Muscle of arm (tissue), 12 donors: ENCODE results near the gene EIF4E1B. TPM values are rescaled to one million over a fixed set of nuclear protein-coding genes. Genes with fewer than 3 reads are reported as not detected.

ENCODE experiments used
- DNase-seq: peaks from one replicate; pipeline ENCODE4 v3.0.0-alpha.2; 2013
- polyA plus RNA-seq, 12 donors: library from polyadenylated mRNA; unstranded; fragments of 120-200 nt; gene quantifications; one replicate each; pipeline ENCODE4 v1.2.1, GENCODE V29; 2013; ENCODE audit not compliant: insufficient read length in 12 of 12

The EIF4E1B gene
- polyA plus RNA-seq, 12 donors = 0.10 TPM; not detected in 11

GRCh38 chr5:176687247-176687646 is 56.8 kb downstream of the EIF4E1B start:
- no peak for DNase-seq

GRCh38 chr5:176687881-176688280 is 57.4 kb downstream of the EIF4E1B start:
- no peak for DNase-seq

DNA sequence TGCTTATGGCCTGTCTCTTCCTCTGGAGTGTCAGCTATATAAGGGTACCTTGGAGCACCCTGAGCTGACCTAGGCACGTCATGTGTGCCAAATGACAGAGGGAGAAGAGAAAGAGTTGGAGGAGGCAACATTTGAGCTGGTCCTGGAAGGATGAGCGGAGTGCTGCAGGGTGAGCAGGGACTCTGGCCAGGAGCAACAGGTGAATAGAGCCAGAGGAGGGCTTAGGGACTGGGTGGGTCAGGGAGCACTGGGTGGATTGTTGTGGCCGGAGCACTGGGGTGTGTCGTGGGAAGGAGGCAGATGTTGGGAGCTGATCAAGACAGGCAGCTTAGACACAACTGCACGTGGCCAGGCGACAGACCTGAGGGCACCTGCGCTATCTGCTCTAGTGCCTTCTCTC is 60.4 kb downstream of the EIF4E1B start:
- no peak for DNase-seq

GRCh38 chr5:176691524-176691923 is 61.0 kb downstream of the EIF4E1B start:
- no peak for DNase-seq

- no peak for DNase-seq
Observed at GRCh38 chr5:176692326-176692725, 61.9 kb downstream of the EIF4E1B start.

DNA sequence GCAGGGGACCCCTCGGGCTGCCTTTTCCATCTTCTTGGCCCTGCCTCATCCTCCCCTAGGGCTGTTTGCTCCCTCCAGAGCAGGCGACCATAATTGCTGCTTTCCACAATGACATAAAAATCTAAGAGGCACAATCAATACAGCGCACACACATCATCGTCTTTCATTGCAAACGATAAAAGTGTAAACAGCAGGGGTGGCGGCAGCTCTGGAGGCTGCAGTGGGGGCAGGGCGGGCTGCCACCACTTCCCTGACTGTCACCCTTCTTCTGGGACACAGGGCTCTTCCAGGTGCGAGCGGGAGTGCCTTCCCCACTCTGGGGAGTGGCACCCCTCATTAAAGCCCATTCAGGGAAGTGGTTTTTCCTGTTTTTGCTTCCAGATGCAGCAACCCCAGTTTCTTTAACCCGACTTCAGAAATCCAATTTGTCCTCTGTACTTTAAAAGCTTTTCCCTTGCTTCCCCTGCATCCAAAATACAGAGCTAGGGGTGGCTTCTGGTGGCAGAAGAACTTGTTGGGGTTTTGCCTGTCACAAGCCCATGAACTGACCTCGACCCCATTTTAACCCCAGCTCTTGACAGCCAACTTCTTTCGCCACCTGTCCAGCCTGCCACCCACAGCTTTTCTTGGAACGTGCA is 62.5 kb downstream of the EIF4E1B start:
- DNase-seq = no peak

GRCh38 chr5:176693477-176693851 is 63.0 kb downstream of the EIF4E1B start:
- no peak for DNase-seq

DNA sequence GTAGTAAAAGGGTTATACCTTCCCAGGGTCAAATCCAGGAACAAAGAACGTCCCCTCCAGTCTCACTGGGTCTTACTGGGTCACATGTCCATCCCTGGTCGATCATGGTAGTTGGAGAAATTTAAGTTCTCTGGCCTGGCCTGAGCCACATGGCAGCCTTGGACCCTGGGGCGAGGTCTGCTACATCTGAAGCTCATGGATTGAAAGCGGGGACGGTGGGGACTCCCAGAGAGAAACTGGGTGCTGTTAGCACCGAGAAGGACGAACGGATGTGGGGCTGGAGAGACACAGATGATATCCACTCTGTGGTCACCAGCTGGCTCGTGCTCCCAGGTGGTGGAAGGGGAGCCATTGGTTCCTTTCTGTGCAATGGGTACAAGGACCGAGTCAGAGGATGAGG is 63.7 kb downstream of the EIF4E1B start:
- DNase-seq = no peak

DNA sequence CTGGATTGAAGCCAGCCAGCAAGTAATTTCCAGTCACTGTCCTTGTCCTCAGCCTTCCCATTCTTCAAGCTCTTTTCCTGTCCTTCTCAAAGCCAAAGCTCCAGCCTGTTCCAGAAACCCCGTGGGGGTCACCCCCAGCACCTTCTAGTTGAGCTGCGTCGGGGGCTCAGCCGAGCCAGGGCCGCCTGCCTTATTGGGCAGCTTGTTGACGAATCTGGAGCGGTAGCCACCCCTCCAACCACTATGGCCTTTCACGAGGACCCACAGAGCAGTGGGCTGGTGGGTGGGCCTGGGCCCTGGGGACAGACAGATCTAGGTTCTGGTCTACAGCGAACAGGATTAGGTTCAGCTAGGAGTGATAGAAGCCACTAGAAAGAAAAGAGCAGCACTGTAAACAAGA is 64.2 kb downstream of the EIF4E1B start:
- no peak for DNase-seq

- no peak for DNase-seq
Observed at GRCh38 chr5:176695073-176695472, 64.6 kb downstream of the EIF4E1B start.

Other genes starting within 250 kb of the EIF4E1B start
- 10 to 100 TPM in 10 of 12 donors, not detected in 2; 21.8 to 30.9 (median 26.4) TPM for gene NOP16, start 242.1 kb upstream of the EIF4E1B start, polyA plus RNA-seq
- 100 to 1,000 TPM in 11 of 12 donors, not detected in 1; 110 to 188 (median 155) TPM for gene HIGD2A, start 241.9 kb upstream of the EIF4E1B start, polyA plus RNA-seq
- 100 to 1,000 TPM in 1 of 12 donors, 10 to 100 TPM in 10, not detected in 1; 41.8 to 132 (median 49.0) TPM for gene CLTB, start 214.1 kb upstream of the EIF4E1B start, polyA plus RNA-seq
- gene FAF2, start 182.3 kb upstream of the EIF4E1B start, polyA plus RNA-seq = 10 to 100 TPM in 11 of 12 donors, not detected in 1; 23.1 to 35.6 (median 28.3) TPM
- 10 to 100 TPM in 11 of 12 donors, not detected in 1; 22.1 to 66.4 (median 30.7) TPM for gene RNF44, start 93.3 kb upstream of the EIF4E1B start, polyA plus RNA-seq
- gene CDHR2, start 81.3 kb upstream of the EIF4E1B start, polyA plus RNA-seq = 10 to 100 TPM in 1 of 12 donors, 1 to 10 TPM in 2, under 1 TPM in 7, not detected in 2; 0.18 to 14.2 (median 0.53) TPM
- gene GPRIN1, start 20.5 kb upstream of the EIF4E1B start, polyA plus RNA-seq = 1 to 10 TPM in 4 of 12 donors, under 1 TPM in 7, not detected in 1; 0.48 to 5.5 (median 0.70) TPM
- under 1 TPM in 3 of 12 donors, not detected in 9; 0.14 to 0.44 (median 0.40) TPM for gene SNCB, start 141 bp upstream of the EIF4E1B start, polyA plus RNA-seq
- 10 to 100 TPM in 11 of 12 donors, not detected in 1; 22.8 to 27.1 (median 25.3) TPM for gene TSPAN17, start 16.8 kb downstream of the EIF4E1B start, polyA plus RNA-seq
- 1 to 10 TPM in 8 of 12 donors, under 1 TPM in 2, not detected in 2; 0.67 to 1.8 (median 1.3) TPM for gene UNC5A, start 179.9 kb downstream of the EIF4E1B start, polyA plus RNA-seq